Measurements from ENCODE around the gene ATF6B. TPM values are rescaled to one million over a fixed set of nuclear protein-coding genes. Genes with fewer than 3 reads are reported as not detected.

The ATF6B gene
- total and polyA plus RNA-seq, 2 experiments from 2014 or later = 24.9 to 26.1 TPM

- DNase-seq (ENCODE audit: low spot score) (peak; percentile 69), ATAC-seq (no peak)
- Histone ChIP-seq H3K36me3 (ENCODE audit: insufficient read depth) (no peaks in the 10 kb centered on the region), H3K4me1 (ENCODE audit: insufficient read depth) (peaks cover 28% of the 10 kb centered on the region), H3F3A (replicated peaks; ENCODE audit: low read depth) (peaks cover 9% of the 10 kb centered on the region), H3K27me3 (ENCODE audit: insufficient read depth) (peaks cover 29% of the 10 kb centered on the region), H3K4me2 (peak overlapping the region; percentile 45), H3K27ac (ENCODE audit: low read depth) (no peak overlapping the region), H3K9me2 (ENCODE audit: insufficient read depth) (no peaks in the 10 kb centered on the region; the same call in 1 of the 2 replicates), H2AFZ (no peak overlapping the region), H3K4me3 (no peak overlapping the region), H3K79me2 (replicated peaks; ENCODE audit: insufficient read depth) (no peaks in the 10 kb centered on the region), H4K20me1 (replicated peaks; ENCODE audit: insufficient read depth) (0 out of 2 replicates have a peak, but pooled peaks cover 5% of the 10 kb centered on the region)
- Mint-ChIP-seq H3K27ac (peak overlapping the region; percentile 79), H3K36me3 (ENCODE audit: low read depth) (no peaks in the 10 kb centered on the region), H3K4me3 (peak overlapping the region; percentile 29), H3K4me1 (peaks cover 45% of the 10 kb centered on the region), H3K9me3 (no peaks in the 10 kb centered on the region; the same call in 2 of the 3 replicates), H3K27me3 (ENCODE audit: insufficient read depth, low read depth, poor library complexity) (peaks cover 25% of the 10 kb centered on the region)
- TF ChIP-seq EZH2phosphoT487 (IDR thresholded peaks at IDR 0.05; ENCODE audit: unreplicated experiment) (no peak), ZNF331 (CRISPR knock-in tag; IDR thresholded peaks at IDR 0.05; ENCODE audit: low read depth) (no peak), JUNB (IDR thresholded peaks at IDR 0.05; ENCODE audit: unreplicated experiment) (no peak), ZNF114 (CRISPR knock-in tag; IDR thresholded peaks at IDR 0.05) (no peak), EZH2 (IDR thresholded peaks at IDR 0.05; ENCODE audit: low read depth, unreplicated experiment) (no peak), ZNF462 (CRISPR knock-in tag; IDR thresholded peaks at IDR 0.05) (no peak), REST (IDR thresholded peaks at IDR 0.05; ENCODE audit: unreplicated experiment) (no peak), CTCF (conservative IDR thresholded peaks at IDR 0.05; ENCODE audit: low read depth in 2 of 2) (no peak), POLR2AphosphoS5 (IDR thresholded peaks at IDR 0.05; ENCODE audit: low read depth) (no peak), CREB1 (CRISPR knock-in tag; IDR thresholded peaks at IDR 0.05; ENCODE audit: low read depth) (no peak), NANOG (IDR thresholded peaks at IDR 0.05; ENCODE audit: borderline replicate concordance) (no peak)
Observed at GRCh38 chr6:32146687-32147086, 18.6 kb upstream of the ATF6B start.

All from GM23338 (cell line).